SH-SY5Y (cell line): ENCODE results near the gene PCDHGA10.
"Not testable (repeated sequence)": the region's sequence is repeated elsewhere in the genome, so short reads cannot be mapped to it uniquely, and the experiment has no call there.

Experiments used
- GATA2 ChIP-seq: IDR thresholded peaks from 2 replicates; pipeline ENCODE4 v1.6.1; 2011; ENCODE audit warnings: mild to moderate bottlenecking, low read depth, low read length
- GATA3 ChIP-seq: IDR thresholded peaks from 2 replicates; pipeline ENCODE4 v1.6.1; 2011; ENCODE audit warnings: low read depth, mild to moderate bottlenecking, low read length, moderate library complexity

The PCDHGA10 gene

GRCh38 chr5:141388661-141389060 is 24.1 kb upstream of the PCDHGA10 start:
- TF ChIP-seq GATA3 (no peak), GATA2 (no peak)

- TF ChIP-seq GATA2 = no peak
- TF ChIP-seq GATA3 = no peak
These were observed 23.4 kb upstream of the PCDHGA10 start for GRCh38 chr5:141389153-141390042.

GRCh38 chr5:141392429-141393198 is 20.2 kb upstream of the PCDHGA10 start, which contains the start of gene PCDHGA8:
TSS of gene PCDHGA8 (plus strand) at chr5:141392633. CDS start at chr5:141392814, 181 bp downstream.
- TF ChIP-seq GATA2 (no peak), GATA3 (no peak)

GRCh38 chr5:141393267-141393666 is 19.5 kb upstream of the PCDHGA10 start:
- TF ChIP-seq GATA3 (no peak), GATA2 (no peak)

GRCh38 chr5:141397756-141398551 is 14.8 kb upstream of the PCDHGA10 start, which contains the start of gene PCDHGB5:
TSS of gene PCDHGB5 (plus strand) at chr5:141397947. CDS start at chr5:141398128, 181 bp downstream.
- not testable (repeated sequence) for TF ChIP-seq GATA2, GATA3

GRCh38 chr5:141398608-141399007 is 14.2 kb upstream of the PCDHGA10 start:
- TF ChIP-seq GATA3 (no peak), GATA2 (no peak)

- TF ChIP-seq GATA3 = no peak
- TF ChIP-seq GATA2 = no peak
These were observed 13.1 kb upstream of the PCDHGA10 start for GRCh38 chr5:141399555-141400258.

DNA sequence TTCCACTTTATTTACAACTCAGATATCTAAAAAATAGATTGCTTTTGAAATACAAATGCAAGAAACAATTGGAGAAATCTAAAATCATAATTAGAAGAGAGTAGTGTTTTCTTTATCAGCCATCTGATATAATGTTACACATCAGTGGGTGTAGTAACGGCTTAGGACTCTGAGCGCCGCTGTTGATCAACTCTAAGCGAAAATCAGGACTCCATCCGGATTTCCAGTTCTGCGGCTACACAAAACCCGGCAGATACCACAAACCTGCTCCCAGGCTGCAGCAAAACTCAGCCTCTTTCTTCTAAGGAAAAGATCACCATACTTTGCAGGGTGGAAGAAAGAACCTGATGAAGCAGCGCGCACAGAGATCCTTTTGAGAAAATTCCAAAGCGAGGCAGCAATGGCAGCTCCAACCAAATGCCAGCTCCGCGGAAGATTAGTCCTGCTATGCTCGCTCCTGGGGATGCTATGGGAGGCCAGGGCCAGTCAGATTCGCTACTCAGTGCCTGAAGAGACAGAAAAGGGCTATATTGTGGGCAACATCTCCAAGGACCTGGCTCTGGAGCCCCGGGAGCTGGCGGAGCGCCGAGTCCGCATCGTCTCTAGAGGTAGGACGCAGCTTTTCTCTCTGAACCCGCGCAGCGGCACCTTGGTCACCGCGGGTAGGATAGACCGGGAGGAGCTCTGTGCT is 10.1 kb upstream of the PCDHGA10 start, which contains the start of gene PCDHGA9:
Gene PCDHGA9 (plus strand): TSS at position 226 of the 691 bp plus-strand sequence. CDS start 175 bp downstream, at position 401.
- TF ChIP-seq GATA2 (no peak), GATA3 (no peak)

- TF ChIP-seq GATA2 (no peak), GATA3 (no peak)
These were observed 9.4 kb upstream of the PCDHGA10 start for GRCh38 chr5:141403387-141403786.

- not testable (repeated sequence) for TF ChIP-seq GATA2, GATA3
These were observed 4.8 kb upstream of the PCDHGA10 start, which contains the start of gene PCDHGB6 for GRCh38 chr5:141407790-141408505. TSS of gene PCDHGB6 (plus strand) at chr5:141408021. CDS start at chr5:141408203, 182 bp downstream.

- TF ChIP-seq GATA2 = no peak
- no peak for TF ChIP-seq GATA3
These were observed 3.0 kb upstream of the PCDHGA10 start for GRCh38 chr5:141409598-141410306.
